Activated CD4-positive, alpha-beta T cell treated with anti-CD3 and anti-CD28 coated beads for 36 hours (primary cell): ENCODE results near the gene CDH24. TPM values are rescaled to one million over a fixed set of nuclear protein-coding genes. Genes with fewer than 3 reads are reported as not detected.

Experiments
- ATAC-seq: fragments of 200-7000 bp; cut with Tn5 transposase; one replicate; pipeline ENCODE4 v1.10.0; 2021; ENCODE audit warnings: mild to moderate bottlenecking, moderate library complexity
- CTCF ChIA-PET: fragments of 350-600 bp; sonication (Branson Sonifier 250); formaldehyde crosslinking; loops from one replicate; lab custom pipeline; 2021; ENCODE audit warnings: antibody characterized with exemption; lab: Charles Lee
- POLR2A ChIA-PET: fragments of 350-600 bp; sonication (Branson Sonifier 250); formaldehyde crosslinking; loops from one replicate; lab custom pipeline; 2021; ENCODE audit warnings: antibody characterized with exemption, inconsistent platforms; lab: Charles Lee
- DNase-seq: peaks from one replicate; pipeline ENCODE4 v3.0.0-alpha.2; 2020
- H3K27ac Mint-ChIP-seq: one replicate; pipeline ENCODE4 v1.8.0; 2021; ENCODE audit warnings: mixed read lengths
- H3K27me3 Mint-ChIP-seq: one replicate; pipeline ENCODE4 v1.8.0; 2021; ENCODE audit warnings: mixed read lengths
- H3K36me3 Mint-ChIP-seq: one replicate; pipeline ENCODE4 v1.8.0; 2021; ENCODE audit warnings: low read depth, mixed read lengths
- H3K4me1 Mint-ChIP-seq: one replicate; pipeline ENCODE4 v1.8.0; 2021; ENCODE audit warnings: mixed read lengths
- H3K4me3 Mint-ChIP-seq: one replicate; pipeline ENCODE4 v1.8.0; 2021; ENCODE audit warnings: mild to moderate bottlenecking, moderate library complexity, mixed read lengths
- H3K9me3 Mint-ChIP-seq: one replicate; pipeline ENCODE4 v1.8.0; 2021; ENCODE audit warnings: low read depth, mixed read lengths
- intact Hi-C, 2 experiments: fragments of 100-400 bp; cut with DNase I in 1 of 2; cut with micrococcal nuclease in 1 of 2; formaldehyde crosslinking; loops; one replicate each; pipeline versions ENCODE4 v1.14.2 to v1.15.1; 2022 to 2024; cut with DNase I, micrococcal nuclease
- total RNA-seq, 2 experiments: library from RNA; stranded (reverse); gene quantifications; one replicate each; pipeline ENCODE4 v1.2.3, GENCODE V29; 2021

Gene CDH24, protein sequence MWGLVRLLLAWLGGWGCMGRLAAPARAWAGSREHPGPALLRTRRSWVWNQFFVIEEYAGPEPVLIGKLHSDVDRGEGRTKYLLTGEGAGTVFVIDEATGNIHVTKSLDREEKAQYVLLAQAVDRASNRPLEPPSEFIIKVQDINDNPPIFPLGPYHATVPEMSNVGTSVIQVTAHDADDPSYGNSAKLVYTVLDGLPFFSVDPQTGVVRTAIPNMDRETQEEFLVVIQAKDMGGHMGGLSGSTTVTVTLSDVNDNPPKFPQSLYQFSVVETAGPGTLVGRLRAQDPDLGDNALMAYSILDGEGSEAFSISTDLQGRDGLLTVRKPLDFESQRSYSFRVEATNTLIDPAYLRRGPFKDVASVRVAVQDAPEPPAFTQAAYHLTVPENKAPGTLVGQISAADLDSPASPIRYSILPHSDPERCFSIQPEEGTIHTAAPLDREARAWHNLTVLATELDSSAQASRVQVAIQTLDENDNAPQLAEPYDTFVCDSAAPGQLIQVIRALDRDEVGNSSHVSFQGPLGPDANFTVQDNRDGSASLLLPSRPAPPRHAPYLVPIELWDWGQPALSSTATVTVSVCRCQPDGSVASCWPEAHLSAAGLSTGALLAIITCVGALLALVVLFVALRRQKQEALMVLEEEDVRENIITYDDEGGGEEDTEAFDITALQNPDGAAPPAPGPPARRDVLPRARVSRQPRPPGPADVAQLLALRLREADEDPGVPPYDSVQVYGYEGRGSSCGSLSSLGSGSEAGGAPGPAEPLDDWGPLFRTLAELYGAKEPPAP
- total RNA-seq = 1 to 10 TPM in 1 of 2 experiments, under 1 TPM in 1; 0.82 to 1.1 TPM

DNA sequence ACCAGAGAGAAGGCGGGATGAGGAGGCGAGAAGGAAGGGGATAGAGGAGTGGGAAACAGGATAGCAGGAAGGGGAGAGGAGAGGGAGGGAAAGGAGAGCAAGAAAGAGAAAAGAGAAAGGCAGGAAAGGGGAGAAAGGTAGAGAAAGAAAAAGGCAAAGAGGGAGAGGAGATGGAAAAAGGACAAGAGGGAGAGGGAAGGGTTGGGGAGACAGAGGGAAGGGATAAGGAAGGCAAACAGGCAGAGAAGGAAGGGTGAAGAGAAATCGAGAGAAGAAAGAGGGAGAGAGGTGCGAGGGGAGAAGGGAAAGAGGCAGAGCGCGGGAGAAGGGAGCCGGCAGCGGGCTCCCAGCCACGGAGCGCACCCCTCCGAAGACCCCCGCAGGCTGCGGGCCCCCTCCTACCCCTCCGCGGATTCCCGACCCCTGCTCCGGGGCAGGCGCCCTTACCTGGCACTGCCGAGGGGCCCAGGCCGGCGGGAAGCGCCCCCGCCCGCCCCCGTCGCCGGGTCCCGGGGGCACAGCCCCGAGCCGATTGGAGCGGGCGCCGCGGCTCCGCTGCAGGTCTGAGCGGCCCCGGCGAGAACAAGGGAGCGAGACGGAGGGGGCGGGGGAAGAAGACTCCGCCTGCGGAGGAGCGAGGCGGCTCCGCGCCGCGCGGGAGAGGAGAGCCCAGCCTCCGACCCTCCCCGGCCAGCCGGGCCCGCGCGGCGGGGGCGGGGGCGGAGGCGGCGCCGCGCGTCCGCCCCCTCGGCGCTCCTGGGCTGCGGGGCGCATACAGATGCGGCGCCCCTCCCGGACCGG is at the start of gene CDH24:
Gene CDH24, minus strand, starts transcription at position 565 of the 801 bp plus-strand sequence. CDS start 1,787 bp downstream, outside the sequence.
- peak within 1 kb of the TSS; percentile 74 for H3K4me3 Mint-ChIP-seq
- ATAC-seq (peak; percentile 68), DNase-seq (peak; percentile 84)
- no peaks in the 10 kb centered on the region for H3K27me3 Mint-ChIP-seq
- no peaks in the 10 kb centered on the region for H3K9me3 Mint-ChIP-seq
- peaks cover 15% of the 10 kb centered on the region for H3K4me1 Mint-ChIP-seq
- intact Hi-C loops = loop anchor here (1.0 to 5.0 kb wide), 4 partner anchors 22 to 128 kb away; partner anchors contain the start of gene PRMT5 (in 1 of the 2)
- H3K36me3 Mint-ChIP-seq = peaks cover 24% of the 10 kb centered on the region
- peak within 1 kb of the TSS; percentile 2 for H3K27ac Mint-ChIP-seq
- CTCF ChIA-PET = interaction anchor here (0.5 to 19.3 kb wide), 47 partner anchors 10 to 1089 kb away, joined by 3 to 751 read pairs (median 4); partner anchors contain the start of genes AJUBA, HAUS4, PRMT5 and PSMB11
- POLR2A ChIA-PET = interaction anchor here (0.6 to 1.4 kb wide), 5 partner anchors 14 to 70 kb away, joined by 3 to 13 read pairs (median 3); partner anchors contain the start of genes ACIN1 and C14orf119

DNA sequence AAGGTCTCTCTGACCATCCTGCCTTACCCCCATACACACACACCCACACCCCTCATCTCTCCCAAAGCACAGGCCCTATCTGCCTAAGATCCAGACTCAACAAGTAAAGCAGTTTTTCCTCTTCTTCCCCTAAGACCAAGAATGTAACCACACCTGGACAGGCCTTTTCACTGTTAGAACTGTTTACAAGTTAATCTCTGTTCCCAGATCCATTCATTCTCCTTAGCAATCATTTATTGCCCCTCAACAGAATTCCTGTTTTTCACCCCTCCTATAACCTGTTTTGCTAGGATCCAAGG is 49.4 kb upstream of the CDH24 start:
- POLR2A ChIA-PET = no interaction called here
- Mint-ChIP-seq H3K4me1 (no peaks in the 10 kb centered on the region), H3K27ac (no peak overlapping the region), H3K36me3 (no peaks in the 10 kb centered on the region), H3K4me3 (no peak overlapping the region), H3K9me3 (no peaks in the 10 kb centered on the region), H3K27me3 (no peaks in the 10 kb centered on the region)
- CTCF ChIA-PET = interaction anchor here (0.6 to 1.4 kb wide), 2 partner anchors 38 to 48 kb away, joined by 4 read pairs; no protein-coding TSS in a partner anchor
- intact Hi-C loops = no loop called here
- no peak for ATAC-seq
- no peak for DNase-seq

DNA sequence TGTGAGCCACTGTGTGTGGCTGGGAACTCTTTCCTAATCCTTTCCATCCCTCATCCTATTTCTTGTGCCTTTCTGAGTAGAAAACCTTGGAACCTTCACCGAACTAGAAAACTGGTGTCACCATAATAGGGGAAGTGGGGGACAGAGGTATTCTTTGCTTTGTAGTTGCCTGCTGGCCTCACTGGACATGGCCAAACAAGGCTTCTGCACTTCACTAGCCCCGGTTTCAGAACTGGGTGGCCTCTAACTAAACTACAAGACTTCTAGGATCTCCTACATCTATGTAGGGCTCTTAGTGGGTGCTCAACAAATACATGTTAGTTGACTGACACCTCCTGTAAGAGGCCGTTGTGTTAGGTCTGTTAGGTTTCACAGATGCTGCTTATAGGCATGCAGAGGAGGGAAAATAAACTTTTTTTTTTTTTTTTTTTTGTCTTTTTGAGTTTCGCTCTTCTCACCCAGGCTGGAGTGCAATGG is 48.1 kb upstream of the CDH24 start:
- H3K4me3 Mint-ChIP-seq = no peak overlapping the region
- intact Hi-C loops = no loop called here
- CTCF ChIA-PET = interaction anchor here (1.2 kb wide), 1 partner anchor 10 kb away, joined by 4 read pairs; the partner anchor contains the start of gene C14orf119
- no peak for DNase-seq
- H3K4me1 Mint-ChIP-seq = no peaks in the 10 kb centered on the region
- H3K9me3 Mint-ChIP-seq = no peaks in the 10 kb centered on the region
- POLR2A ChIA-PET = no interaction called here
- no peaks in the 10 kb centered on the region for H3K27me3 Mint-ChIP-seq
- no peak for ATAC-seq
- no peak overlapping the region for H3K27ac Mint-ChIP-seq
- no peaks in the 10 kb centered on the region for H3K36me3 Mint-ChIP-seq

DNA sequence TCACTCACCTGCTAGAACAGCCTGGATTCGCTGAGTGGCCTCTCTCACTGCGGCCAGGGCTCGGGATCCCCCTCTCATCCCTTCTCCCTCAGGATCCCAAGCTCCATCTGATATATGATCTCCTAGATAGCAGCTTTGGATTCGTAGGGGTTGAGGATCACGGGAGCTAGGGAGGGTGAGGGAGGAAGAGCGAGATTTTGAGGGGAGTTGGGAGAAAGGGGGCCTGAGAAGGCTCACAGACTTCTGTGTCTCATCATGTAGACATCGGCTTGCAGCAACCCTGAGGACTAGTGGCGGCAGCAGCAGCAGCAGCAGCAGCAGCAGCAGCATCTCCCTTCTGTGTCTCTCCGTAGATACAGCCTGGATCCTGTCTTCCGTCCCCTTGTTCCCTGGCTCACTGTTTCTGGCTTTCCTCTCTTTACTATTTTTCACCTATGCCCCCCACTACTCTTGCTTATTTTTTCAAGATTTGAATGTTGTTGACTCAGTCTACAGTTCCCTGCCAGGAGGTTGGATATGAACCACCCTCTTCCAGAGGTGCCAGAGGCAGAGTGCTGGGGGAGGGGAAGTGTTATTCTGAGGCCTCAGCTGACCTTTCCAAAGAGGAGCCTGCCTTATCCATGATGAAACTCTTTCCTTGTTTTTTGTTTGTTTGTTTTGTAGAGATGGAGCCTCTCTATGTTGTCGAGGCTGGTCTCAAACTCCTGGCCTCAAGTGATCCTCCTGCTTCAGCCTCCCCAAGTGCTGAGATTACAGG is 47.4 kb upstream of the CDH24 start, which contains the start of gene CIROP:
Gene CIROP, minus strand, starts transcription at position 399 of the 757 bp plus-strand sequence. Its CDS starts 69 bp downstream, at position 330.
- no peak within 1 kb of the TSS for H3K4me3 Mint-ChIP-seq
- no peak for DNase-seq
- no peaks in the 10 kb centered on the region for H3K27me3 Mint-ChIP-seq
- H3K9me3 Mint-ChIP-seq = no peaks in the 10 kb centered on the region
- ATAC-seq = no peak
- no peaks in the 10 kb centered on the region for H3K4me1 Mint-ChIP-seq
- H3K36me3 Mint-ChIP-seq = no peaks in the 10 kb centered on the region
- ChIA-PET POLR2A (interaction anchor here (0.6 kb wide), 1 partner anchor 12 kb away, joined by 4 read pairs; no protein-coding TSS in a partner anchor), CTCF (interaction anchor here (0.8 to 1.1 kb wide), 2 partner anchors 27 to 36 kb away, joined by 3 to 5 read pairs; no protein-coding TSS in a partner anchor)
- no peak within 1 kb of the TSS for H3K27ac Mint-ChIP-seq
- intact Hi-C loops = no loop called here

DNA sequence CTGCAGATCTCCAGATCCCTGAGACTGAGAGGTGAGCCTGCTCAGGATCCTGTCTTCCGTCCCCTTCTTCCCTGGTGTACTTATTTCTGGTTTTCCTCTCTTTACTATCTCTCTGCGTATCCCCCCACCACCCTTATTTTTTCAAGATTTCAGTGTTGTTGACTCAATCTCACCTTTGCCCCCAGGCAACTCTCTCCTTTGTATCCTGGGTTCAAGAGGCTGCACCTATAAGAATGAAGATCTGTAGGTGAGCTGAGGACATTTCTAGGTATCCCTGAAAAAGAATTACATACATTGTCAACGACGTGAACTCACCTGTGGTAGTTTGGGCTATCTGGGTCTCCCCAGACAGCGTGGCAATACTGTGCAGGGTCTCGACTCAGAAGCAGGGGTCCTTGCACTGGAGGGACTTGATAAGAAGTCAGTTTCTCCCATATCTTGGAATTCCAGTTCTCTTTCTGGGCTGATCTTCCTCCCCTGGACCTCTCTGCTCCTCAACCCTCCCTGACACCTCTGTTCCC is 46.8 kb upstream of the CDH24 start:
- POLR2A ChIA-PET = interaction anchor here (0.6 kb wide), 1 partner anchor 12 kb away, joined by 4 read pairs; no protein-coding TSS in a partner anchor
- no peak overlapping the region for H3K27ac Mint-ChIP-seq

DNA sequence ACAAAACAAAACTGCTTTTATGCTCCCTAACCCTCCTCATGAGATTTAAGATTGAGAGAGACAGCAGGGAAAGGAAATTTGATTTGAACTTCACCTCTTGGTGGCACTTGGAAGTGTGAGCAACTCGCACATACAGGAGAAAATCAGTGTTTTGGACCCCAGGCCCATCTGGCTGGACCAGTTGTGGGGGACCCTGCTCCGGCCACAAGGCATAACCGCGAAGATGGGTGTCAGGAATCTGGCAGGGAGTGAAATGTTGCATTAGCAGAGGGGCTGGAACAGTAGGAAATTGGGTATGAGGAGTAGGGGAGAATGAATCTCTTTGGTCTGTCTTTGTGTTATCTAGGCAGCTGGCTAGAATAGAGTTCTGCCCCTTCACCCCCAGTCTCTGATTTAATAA is 46.3 kb upstream of the CDH24 start:
- POLR2A ChIA-PET = no interaction called here
- DNase-seq = no peak
- Mint-ChIP-seq H3K27ac (no peak overlapping the region), H3K9me3 (no peaks in the 10 kb centered on the region), H3K4me3 (no peak overlapping the region), H3K4me1 (peaks cover 2% of the 10 kb centered on the region), H3K27me3 (no peaks in the 10 kb centered on the region), H3K36me3 (peaks cover 6% of the 10 kb centered on the region)
- intact Hi-C loops = no loop called here
- no peak for ATAC-seq
- CTCF ChIA-PET = interaction anchor here (0.7 to 1.1 kb wide), 3 partner anchors 18 to 35 kb away, joined by 3 to 5 read pairs (median 3); no protein-coding TSS in a partner anchor

More for the DNA sequence above, 46.8 kb upstream of the CDH24 start:
- Mint-ChIP-seq H3K4me3 (no peak overlapping the region), H3K27me3 (no peaks in the 10 kb centered on the region), H3K9me3 (no peaks in the 10 kb centered on the region), H3K36me3 (peaks cover 1% of the 10 kb centered on the region), H3K4me1 (peaks cover under 1% of the 10 kb centered on the region)
- ATAC-seq (no peak), DNase-seq (no peak)
- CTCF ChIA-PET = interaction anchor here (0.7 to 1.1 kb wide), 3 partner anchors 18 to 35 kb away, joined by 3 to 5 read pairs (median 3); no protein-coding TSS in a partner anchor
- intact Hi-C loops = no loop called here

DNA sequence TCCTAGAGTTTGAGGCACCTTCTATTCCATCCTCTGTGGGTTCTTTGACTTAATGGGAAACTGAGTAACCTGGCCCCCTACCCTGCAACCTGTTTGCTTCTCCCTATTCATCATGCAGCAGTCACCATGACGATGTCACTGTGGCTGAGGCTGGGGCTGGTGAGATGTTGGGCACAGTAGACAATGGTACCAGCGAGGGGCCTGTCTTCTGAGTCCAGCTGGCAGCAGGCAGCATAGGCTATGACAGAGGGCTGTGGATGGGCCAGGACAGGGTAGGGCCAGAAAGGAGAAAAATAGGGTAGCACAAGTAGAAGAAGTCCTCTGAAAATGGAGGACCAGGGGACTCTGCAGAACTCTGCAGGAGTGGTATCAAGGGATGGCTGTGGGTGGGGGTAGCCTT is 45.5 kb upstream of the CDH24 start:
- no peak for ATAC-seq
- no peak for DNase-seq
- intact Hi-C loops = no loop called here
- H3K9me3 Mint-ChIP-seq = no peaks in the 10 kb centered on the region
- CTCF ChIA-PET = interaction anchor here (0.9 to 1.5 kb wide), 3 partner anchors 10 to 116 kb away, joined by 3 to 4 read pairs (median 3); no protein-coding TSS in a partner anchor
- no peak overlapping the region for H3K27ac Mint-ChIP-seq
- peaks cover 13% of the 10 kb centered on the region for H3K36me3 Mint-ChIP-seq
- H3K4me1 Mint-ChIP-seq = peaks cover 3% of the 10 kb centered on the region
- no peaks in the 10 kb centered on the region for H3K27me3 Mint-ChIP-seq
- H3K4me3 Mint-ChIP-seq = no peak overlapping the region
- POLR2A ChIA-PET = interaction anchor here (0.5 kb wide), 1 partner anchor 108 kb away, joined by 3 read pairs; no protein-coding TSS in a partner anchor

DNA sequence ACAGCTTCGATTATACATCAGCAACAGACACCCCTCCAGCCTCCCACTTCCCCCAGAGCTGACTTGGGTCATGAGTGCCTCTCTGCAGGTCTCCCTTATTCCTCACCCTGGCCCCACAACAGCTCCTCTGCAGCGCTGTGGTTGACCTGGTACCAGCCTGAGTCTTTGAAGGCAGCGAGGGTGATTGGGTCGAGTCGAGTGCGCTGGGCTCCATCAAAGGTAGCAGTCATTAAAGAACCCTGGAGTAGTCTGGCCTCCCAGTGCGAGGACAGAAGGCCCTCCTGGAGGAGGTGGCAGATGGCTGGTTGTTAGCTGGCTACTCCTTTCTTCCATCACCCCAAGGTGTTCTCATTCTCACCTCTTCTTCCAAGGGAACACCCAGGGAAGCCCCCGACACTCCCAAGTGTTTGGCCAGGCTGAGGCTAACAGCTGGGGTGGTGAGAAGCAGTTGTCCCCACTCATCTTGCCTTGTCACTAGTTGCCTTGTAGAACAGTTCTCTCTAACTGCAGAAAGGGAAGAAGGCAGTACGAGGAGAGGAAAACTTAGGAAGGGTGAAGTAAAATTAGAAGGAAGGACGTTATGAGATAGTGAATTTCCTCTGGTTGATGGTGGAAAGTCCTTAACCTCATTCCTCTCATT is 44.8 kb upstream of the CDH24 start:
- no peak for DNase-seq
- Mint-ChIP-seq H3K36me3 (peaks cover 20% of the 10 kb centered on the region), H3K4me3 (no peak overlapping the region), H3K27me3 (no peaks in the 10 kb centered on the region), H3K4me1 (peaks cover 10% of the 10 kb centered on the region), H3K27ac (no peak overlapping the region), H3K9me3 (no peaks in the 10 kb centered on the region)
- intact Hi-C loops = no loop called here
- ATAC-seq = no peak
- CTCF ChIA-PET = interaction anchor here (0.9 to 1.9 kb wide), 6 partner anchors 11 to 116 kb away, joined by 3 to 8 read pairs (median 4); no protein-coding TSS in a partner anchor
- POLR2A ChIA-PET = interaction anchor here (0.5 kb wide), 1 partner anchor 107 kb away, joined by 3 read pairs; no protein-coding TSS in a partner anchor

DNA sequence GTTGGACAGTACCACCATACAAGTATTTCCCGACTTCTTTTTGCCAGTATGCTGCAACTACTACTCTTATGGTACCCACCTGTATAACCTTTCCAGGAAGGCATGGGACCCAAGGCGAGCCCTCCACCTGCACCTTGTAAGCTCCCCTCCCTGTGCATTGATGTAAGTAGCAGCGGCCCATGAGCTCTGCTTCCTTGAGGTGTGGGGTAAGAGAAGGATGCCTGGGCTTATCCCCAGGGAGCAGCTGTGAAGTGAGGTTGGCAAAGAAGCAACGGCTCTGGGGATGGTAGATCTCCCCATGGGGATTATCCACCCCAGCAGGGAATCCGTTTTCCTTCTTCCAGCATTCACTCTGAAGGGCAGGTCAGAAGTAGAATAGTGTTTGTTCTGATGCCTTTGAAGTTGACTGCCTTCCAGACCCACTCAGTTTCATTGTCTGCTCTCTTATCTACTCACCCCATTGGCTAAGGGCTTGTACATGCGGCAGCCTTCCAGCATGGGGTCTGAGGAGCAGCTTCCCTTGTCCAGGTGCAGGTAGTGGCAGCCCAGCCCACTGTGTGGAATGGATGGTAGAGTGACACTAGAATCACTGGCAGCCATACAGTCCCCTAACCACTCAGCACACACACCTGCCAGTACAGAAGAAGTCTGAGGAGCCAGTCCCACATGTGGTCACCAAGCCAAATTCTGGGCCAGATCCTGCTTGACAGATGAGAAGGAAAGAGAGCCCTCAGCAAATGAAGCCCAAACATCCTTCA is 44.1 kb upstream of the CDH24 start:
- ATAC-seq = no peak
- Mint-ChIP-seq H3K27me3 (no peaks in the 10 kb centered on the region), H3K27ac (no peak overlapping the region), H3K36me3 (peaks cover 27% of the 10 kb centered on the region), H3K9me3 (no peaks in the 10 kb centered on the region), H3K4me1 (peaks cover 17% of the 10 kb centered on the region), H3K4me3 (no peak overlapping the region)
- ChIA-PET POLR2A (no interaction called here), CTCF (interaction anchor here (1.1 to 1.9 kb wide), 7 partner anchors 12 to 115 kb away, joined by 3 to 8 read pairs (median 3); no protein-coding TSS in a partner anchor)
- DNase-seq = no peak
- intact Hi-C loops = no loop called here
